ENCODE results near the gene SIAH3.

GRCh38 chr13:45865414-45865813 lies 13.9 kb upstream of the SIAH3 start:
- TF ChIP-seq, protein P1, sequence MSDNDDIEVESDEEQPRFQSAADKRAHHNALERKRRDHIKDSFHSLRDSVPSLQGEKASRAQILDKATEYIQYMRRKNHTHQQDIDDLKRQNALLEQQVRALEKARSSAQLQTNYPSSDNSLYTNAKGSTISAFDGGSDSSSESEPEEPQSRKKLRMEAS (IDR thresholded peaks at IDR 0.05) = no peak
- TF ChIP-seq, protein P2, sequence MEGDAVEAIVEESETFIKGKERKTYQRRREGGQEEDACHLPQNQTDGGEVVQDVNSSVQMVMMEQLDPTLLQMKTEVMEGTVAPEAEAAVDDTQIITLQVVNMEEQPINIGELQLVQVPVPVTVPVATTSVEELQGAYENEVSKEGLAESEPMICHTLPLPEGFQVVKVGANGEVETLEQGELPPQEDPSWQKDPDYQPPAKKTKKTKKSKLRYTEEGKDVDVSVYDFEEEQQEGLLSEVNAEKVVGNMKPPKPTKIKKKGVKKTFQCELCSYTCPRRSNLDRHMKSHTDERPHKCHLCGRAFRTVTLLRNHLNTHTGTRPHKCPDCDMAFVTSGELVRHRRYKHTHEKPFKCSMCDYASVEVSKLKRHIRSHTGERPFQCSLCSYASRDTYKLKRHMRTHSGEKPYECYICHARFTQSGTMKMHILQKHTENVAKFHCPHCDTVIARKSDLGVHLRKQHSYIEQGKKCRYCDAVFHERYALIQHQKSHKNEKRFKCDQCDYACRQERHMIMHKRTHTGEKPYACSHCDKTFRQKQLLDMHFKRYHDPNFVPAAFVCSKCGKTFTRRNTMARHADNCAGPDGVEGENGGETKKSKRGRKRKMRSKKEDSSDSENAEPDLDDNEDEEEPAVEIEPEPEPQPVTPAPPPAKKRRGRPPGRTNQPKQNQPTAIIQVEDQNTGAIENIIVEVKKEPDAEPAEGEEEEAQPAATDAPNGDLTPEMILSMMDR (IDR thresholded peaks at IDR 0.05; ENCODE audit: low read depth, low read length, missing input control) = no peak
- no peak for TF ChIP-seq TAF1 (conservative IDR thresholded peaks at IDR 0.05)

Measured in liver (tissue), 3 donors.